Activated effector memory CD4-positive, alpha-beta T cell treated with anti-CD3 and anti-CD28 coated beads, Interleukin-2, amount 50 U/mL, for 16 hours (primary cell): ENCODE data around the gene ZNF804A.

Experiments
- DNase-seq: peaks from one replicate; pipeline ENCODE4 v3.0.0-alpha.2; 2020

The ZNF804A gene

GRCh38 chr2:184598316-184599053 lies at the start of gene ZNF804A:
Gene ZNF804A (plus strand): TSS chr2:184598529. CDS start chr2:184598960, 431 bp downstream.
- no peak for DNase-seq

- no peak for DNase-seq
Measured at GRCh38 chr2:184549153-184549552, 49.2 kb upstream of the ZNF804A start.

GRCh38 chr2:184551626-184552025 lies 46.7 kb upstream of the ZNF804A start:
- DNase-seq: no peak

- no peak for DNase-seq
Measured at GRCh38 chr2:184554736-184555135, 43.6 kb upstream of the ZNF804A start.

- no peak for DNase-seq
Measured at GRCh38 chr2:184555352-184555751, 43.0 kb upstream of the ZNF804A start.

GRCh38 chr2:184556639-184557038 lies 41.7 kb upstream of the ZNF804A start:
- DNase-seq: no peak

GRCh38 chr2:184558713-184559464 lies 39.4 kb upstream of the ZNF804A start:
- DNase-seq: no peak

GRCh38 chr2:184560603-184561002 lies 37.7 kb upstream of the ZNF804A start:
- no peak for DNase-seq

GRCh38 chr2:184562532-184562931 lies 35.8 kb upstream of the ZNF804A start:
- no peak for DNase-seq

GRCh38 chr2:184564092-184564491 lies 34.2 kb upstream of the ZNF804A start:
- DNase-seq: no peak

GRCh38 chr2:184566716-184567115 lies 31.6 kb upstream of the ZNF804A start:
- DNase-seq: no peak

- no peak for DNase-seq
Measured at GRCh38 chr2:184577056-184577455, 21.3 kb upstream of the ZNF804A start.

GRCh38 chr2:184577743-184578142 lies 20.6 kb upstream of the ZNF804A start:
- DNase-seq: no peak

- DNase-seq: no peak
Measured at GRCh38 chr2:184579226-184579625, 19.1 kb upstream of the ZNF804A start.

GRCh38 chr2:184581391-184581790 lies 16.9 kb upstream of the ZNF804A start:
- DNase-seq: no peak

GRCh38 chr2:184589261-184589660 lies 9.1 kb upstream of the ZNF804A start:
- no peak for DNase-seq

- no peak for DNase-seq
Measured at GRCh38 chr2:184596819-184597411, 1.4 kb upstream of the ZNF804A start.

GRCh38 chr2:184597571-184597991 lies 748 bp upstream of the ZNF804A start:
- no peak for DNase-seq

- DNase-seq: no peak
Measured at GRCh38 chr2:184598002-184598315, 370 bp upstream of the ZNF804A start.

GRCh38 chr2:184599054-184599871 lies 934 bp downstream of the ZNF804A start:
- no peak for DNase-seq

GRCh38 chr2:184599872-184600222 lies 1.5 kb downstream of the ZNF804A start:
- no peak for DNase-seq

- no peak for DNase-seq
Measured at GRCh38 chr2:184602734-184603133, 4.4 kb downstream of the ZNF804A start.

- no peak for DNase-seq
Measured at GRCh38 chr2:184610891-184611290, 12.6 kb downstream of the ZNF804A start.
